ENCODE data around the gene B4GALT5.
A peak's percentile ranks its signal among the peaks of the same experiment; 100 is the strongest.

B4GALT5 gene

GRCh38 chr20:49687595-49688567 is 25.8 kb downstream of the B4GALT5 start:
- DNase-seq (ENCODE audit: low spot score) (no peak), ATAC-seq (ENCODE audit: low read depth) (no peak)
- no peaks in the 10 kb centered on the region for H3K27me3 ChIP-seq (ENCODE audit: insufficient read depth, poor library complexity, severe bottlenecking)
- no peak for TF ChIP-seq CTCF (IDR thresholded peaks at IDR 0.05; ENCODE audit: poor library complexity, severe bottlenecking)
- peaks cover 9% of the 10 kb centered on the region; the same call in 1 of the 2 replicates for H3K36me3 ChIP-seq (ENCODE audit: low read depth)
- no peak overlapping the region for H3K4me3 ChIP-seq (ENCODE audit: severe bottlenecking)
- no peak overlapping the region for H3K27ac ChIP-seq (ENCODE audit: poor library complexity, severe bottlenecking)
- peaks cover 38% of the 10 kb centered on the region for H3K4me1 ChIP-seq (ENCODE audit: insufficient read depth, poor library complexity, severe bottlenecking)
- H3K9me3 ChIP-seq (ENCODE audit: severe bottlenecking): no peaks in the 10 kb centered on the region

GRCh38 chr20:49685809-49686208 is 27.9 kb downstream of the B4GALT5 start:
- TF ChIP-seq CTCF (IDR thresholded peaks at IDR 0.05; ENCODE audit: poor library complexity, severe bottlenecking): no peak
- Histone ChIP-seq H3K4me3 (ENCODE audit: severe bottlenecking) (no peak overlapping the region), H3K4me1 (ENCODE audit: insufficient read depth, poor library complexity, severe bottlenecking) (peaks cover 21% of the 10 kb centered on the region), H3K9me3 (ENCODE audit: severe bottlenecking) (no peaks in the 10 kb centered on the region), H3K27me3 (ENCODE audit: insufficient read depth, poor library complexity, severe bottlenecking) (no peaks in the 10 kb centered on the region), H3K27ac (ENCODE audit: poor library complexity, severe bottlenecking) (peak overlapping the region; percentile 13), H3K36me3 (ENCODE audit: low read depth) (peaks cover 15% of the 10 kb centered on the region; the same call in 1 of the 2 replicates)
- ATAC-seq (ENCODE audit: low read depth): peak; percentile 73
- DNase-seq (ENCODE audit: low spot score): no peak

GRCh38 chr20:49685161-49685601 is 28.5 kb downstream of the B4GALT5 start:
- H3K4me1 ChIP-seq (ENCODE audit: insufficient read depth, poor library complexity, severe bottlenecking): peaks cover 18% of the 10 kb centered on the region
- no peak overlapping the region for H3K27ac ChIP-seq (ENCODE audit: poor library complexity, severe bottlenecking)
- no peak overlapping the region for H3K4me3 ChIP-seq (ENCODE audit: severe bottlenecking)
- DNase-seq (ENCODE audit: low spot score) (no peak), ATAC-seq (ENCODE audit: low read depth) (no peak)
- H3K9me3 ChIP-seq (ENCODE audit: severe bottlenecking): no peaks in the 10 kb centered on the region
- H3K27me3 ChIP-seq (ENCODE audit: insufficient read depth, poor library complexity, severe bottlenecking): no peaks in the 10 kb centered on the region
- TF ChIP-seq CTCF (IDR thresholded peaks at IDR 0.05; ENCODE audit: poor library complexity, severe bottlenecking): no peak
- H3K36me3 ChIP-seq (ENCODE audit: low read depth): peaks cover 20% of the 10 kb centered on the region

GRCh38 chr20:49684335-49684997 is 29.2 kb downstream of the B4GALT5 start:
- ATAC-seq (ENCODE audit: low read depth): no peak
- no peaks in the 10 kb centered on the region for H3K9me3 ChIP-seq (ENCODE audit: severe bottlenecking)
- no peaks in the 10 kb centered on the region for H3K27me3 ChIP-seq (ENCODE audit: insufficient read depth, poor library complexity, severe bottlenecking)
- H3K36me3 ChIP-seq (ENCODE audit: low read depth): peaks cover 21% of the 10 kb centered on the region
- no peak overlapping the region for H3K27ac ChIP-seq (ENCODE audit: poor library complexity, severe bottlenecking)
- no peak overlapping the region for H3K4me3 ChIP-seq (ENCODE audit: severe bottlenecking)
- no peak for TF ChIP-seq CTCF (IDR thresholded peaks at IDR 0.05; ENCODE audit: poor library complexity, severe bottlenecking)
- H3K4me1 ChIP-seq (ENCODE audit: insufficient read depth, poor library complexity, severe bottlenecking): peaks cover 18% of the 10 kb centered on the region
- DNase-seq (ENCODE audit: low spot score): no peak
